Sigmoid colon (tissue), 7 donors: ENCODE measurements around the gene RBM23. TPM values are rescaled to one million over a fixed set of nuclear protein-coding genes. Genes with fewer than 3 reads are reported as not detected.
"Not testable (repeated sequence)": the region's sequence is repeated elsewhere in the genome, so short reads cannot be mapped to it uniquely, and the experiment has no call there.

Experiments
- DNase-seq: peaks from one replicate; pipeline ENCODE4 v3.0.0-alpha.2; 2019
- H3K27ac ChIP-seq, 4 donors: fragments of 200-600 bp; sonication (generic); one replicate each; pipeline ENCODE4 v1.5.1; 2016 to 2019; ENCODE audit warnings: mild to moderate bottlenecking in 1 of 4
- H3K27me3 ChIP-seq, 3 donors: fragments of 200-600 bp; sonication (generic); one replicate each; pipeline ENCODE4 v1.5.1; 2019; ENCODE audit warnings: mild to moderate bottlenecking in 1 of 3
- H3K36me3 ChIP-seq, 4 donors: fragments of 200-600 bp; sonication (generic); one replicate each; pipeline ENCODE4 v1.5.1; 2016 to 2019
- H3K4me1 ChIP-seq, 4 donors: fragments of 200-600 bp; sonication (generic); one replicate each; pipeline ENCODE4 v1.5.1; 2017 to 2019
- H3K4me3 ChIP-seq, 4 donors: fragments of 200-600 bp; sonication (generic); one replicate each; pipeline ENCODE4 v1.5.1; 2017 to 2019; ENCODE audit warnings: mild to moderate bottlenecking in 2 of 4, moderate library complexity in 1 of 4
- H3K9me3 ChIP-seq, 4 donors: fragments of 200-600 bp in 3 of 4; sonication (generic) in 3 of 4; one replicate each; pipeline versions ENCODE4 v1.5.1 to v1.6.1; 2013 to 2019
- CTCF ChIP-seq, 4 experiments: fragments of 450-650 bp in 3 of 4; fragments of 200-600 bp in 1 of 4; IDR thresholded peaks; one replicate each; pipeline ENCODE4 v1.5.1; 2016 to 2019; ENCODE audit warnings: antibody characterized with exemption in 4 of 4, mild to moderate bottlenecking in 3 of 4, moderate library complexity in 2 of 4
- EP300 ChIP-seq, 4 donors: sonication (generic); formaldehyde crosslinking; IDR thresholded peaks; one replicate each; pipeline ENCODE4 v1.6.1; 2017; ENCODE audit warnings: antibody characterized with exemption in 4 of 4
- POLR2A ChIP-seq, 2 donors: fragments of 450-650 bp; IDR thresholded peaks; one replicate each; pipeline ENCODE4 v1.6.1; 2016; ENCODE audit warnings: antibody characterized with exemption in 2 of 2, mild to moderate bottlenecking in 2 of 2, moderate library complexity in 2 of 2
- POLR2AphosphoS5 ChIP-seq, 4 donors: sonication (generic); formaldehyde crosslinking; IDR thresholded peaks; one replicate each; pipeline ENCODE4 v1.6.1; 2017; ENCODE audit warnings: antibody characterized with exemption in 4 of 4
- WGBS, 2 donors: extraction: QIAGEN DNeasy Blood & Tissue Kit; methylation state at CpG; one replicate each; pipeline ENCODE4 v1.1.7; 2013; 5-methylcytosine and 5-hydroxymethylcytosine counted together
- intact Hi-C: fragments of 100-400 bp; cut with DNase I; formaldehyde crosslinking; loops from one replicate; pipeline ENCODE4 v1.15.1; 2023
- polyA plus RNA-seq, 3 donors: library from polyadenylated mRNA; stranded (reverse); fragments of 200-250 nt; gene quantifications; one replicate each; pipeline ENCODE4 v1.2.3, GENCODE V29; 2013
- total RNA-seq, 4 donors: library from RNA; depleted of rRNA; stranded (reverse); fragments of >200 nt; gene quantifications; one replicate each; pipeline ENCODE4 v1.1.0, GENCODE V29; 2016
- donor health status: healthy with polysubstance abuse.
- donor health status: Bipolar disorder and iron deficiency.
- donor health status: healthy.

RBM23 gene
- total and polyA plus RNA-seq, 7 donors, result 31.8 to 5,076 (median 356) TPM

GRCh38 chr14:22922294-22922693 is 3.3 kb upstream of the RBM23 start:
- Histone ChIP-seq H3K4me1 (peaks cover 0 to 18% (median 14%) of the 10 kb centered on the region in 4 donors), H3K36me3 (peaks cover 28 to 67% (median 32%) of the 10 kb centered on the region in 4 donors), H3K9me3 (no peaks in the 10 kb centered on the region), H3K27me3 (no peaks in the 10 kb centered on the region), H3K4me3 (no peak overlapping the region), H3K27ac (no peak overlapping the region)
- no peak for DNase-seq
- intact Hi-C loops, result loop anchor here (10.0 kb wide), 1 partner anchor 383 kb away; the partner anchor contains the start of genes BCL2L2 and PPP1R3E
- 93 to 94% methylated on average over 2 of the region's 2 CpGs for WGBS, 2 donors
- no peak for TF ChIP-seq CTCF (IDR thresholded peaks at IDR 0.05)

- WGBS, 2 donors, result 91 to 95% methylated on average over 6 of the region's 6 CpGs
- H3K4me1 ChIP-seq, result peaks cover 0 to 34% (median 30%) of the 10 kb centered on the region in 4 donors
- TF ChIP-seq CTCF (IDR thresholded peaks at IDR 0.05) (no peak), POLR2AphosphoS5 (IDR thresholded peaks at IDR 0.05) (no peak), POLR2A (IDR thresholded peaks at IDR 0.05) (no peak), EP300 (IDR thresholded peaks at IDR 0.05) (no peak)
- H3K27me3 ChIP-seq, result no peaks in the 10 kb centered on the region
- peak overlapping the region in 2 of 4 donors; percentile 87 to 91 for H3K27ac ChIP-seq
- H3K4me3 ChIP-seq, result no peak overlapping the region
- intact Hi-C loops, result loop anchor here (10.0 kb wide), 1 partner anchor 384 kb away; the partner anchor contains the start of genes BCL2L2 and PPP1R3E
- H3K36me3 ChIP-seq, result peaks cover 23 to 54% (median 30%) of the 10 kb centered on the region in 4 donors
- no peaks in the 10 kb centered on the region for H3K9me3 ChIP-seq
- no peak for DNase-seq
These were observed 1.7 kb upstream of the RBM23 start for GRCh38 chr14:22920697-22921096.

GRCh38 chr14:22919601-22919921 is 612 bp upstream of the RBM23 start:
- TF ChIP-seq EP300 (IDR thresholded peaks at IDR 0.05) (no peak), POLR2AphosphoS5 (IDR thresholded peaks at IDR 0.05) (no peak), CTCF (IDR thresholded peaks at IDR 0.05) (no peak), POLR2A (IDR thresholded peaks at IDR 0.05) (peak in 1 of 2 donors; percentile 5)
- H3K4me1 ChIP-seq, result peaks cover 0 to 37% (median 35%) of the 10 kb centered on the region in 4 donors
- peak overlapping the region; percentile 87 to 94 (median 92) for H3K27ac ChIP-seq
- H3K27me3 ChIP-seq, result no peaks in the 10 kb centered on the region
- DNase-seq, result no peak
- no peaks in the 10 kb centered on the region for H3K9me3 ChIP-seq
- WGBS, 2 donors, result 9% methylated on average over 10 of the region's 10 CpGs
- intact Hi-C loops, result loop anchor here (5.0 kb wide), 1 partner anchor 47 kb away; the partner anchor contains the start of gene LRP10
- H3K4me3 ChIP-seq, result peak overlapping the region; percentile 38 to 67 (median 66)
- H3K36me3 ChIP-seq, result peaks cover 21 to 42% (median 23%) of the 10 kb centered on the region in 4 donors

- no peaks in the 10 kb centered on the region for H3K27me3 ChIP-seq
- no peaks in the 10 kb centered on the region for H3K9me3 ChIP-seq
- H3K36me3 ChIP-seq, result peaks cover 0 to 15% (median 0%) of the 10 kb centered on the region in 4 donors
- peaks cover 0 to 46% (median 41%) of the 10 kb centered on the region in 4 donors for H3K4me1 ChIP-seq
- intact Hi-C loops, result loop anchor here (5.0 kb wide), 1 partner anchor 44 kb away; the partner anchor contains the start of gene LRP10
- H3K4me3 ChIP-seq, result no peak overlapping the region
- no peak for DNase-seq
- 84 to 87% methylated on average over 8 of the region's 8 CpGs for WGBS, 2 donors
- no peak for TF ChIP-seq POLR2AphosphoS5 (IDR thresholded peaks at IDR 0.05)
- TF ChIP-seq POLR2A (IDR thresholded peaks at IDR 0.05), result no peak
- no peak for TF ChIP-seq CTCF (IDR thresholded peaks at IDR 0.05)
- TF ChIP-seq EP300 (IDR thresholded peaks at IDR 0.05), result no peak
- H3K27ac ChIP-seq, result peak overlapping the region in 3 of 4 donors; percentile 6 to 94 (median 17)
These were observed 2.9 kb downstream of the RBM23 start for GRCh38 chr14:22915886-22916521.

- H3K4me3 ChIP-seq, H3K27me3 ChIP-seq, H3K9me3 ChIP-seq, DNase-seq, H3K27ac ChIP-seq: not testable (repeated sequence)
- intact Hi-C loops, result loop anchor here (5.0 kb wide), 1 partner anchor 43 kb away; the partner anchor contains the start of gene LRP10
- 95% methylated on average over 4 of the region's 4 CpGs for WGBS, 2 donors
- peaks cover 0 to 45% (median 40%) of the 10 kb centered on the region in 4 donors for H3K4me1 ChIP-seq
- H3K36me3 ChIP-seq, result peaks cover 0 to 15% (median under 1%) of the 10 kb centered on the region in 4 donors
These were observed 4.1 kb downstream of the RBM23 start for GRCh38 chr14:22914836-22915235.
